ENCODE data around the gene KCNK5. TPM values are rescaled to one million over a fixed set of nuclear protein-coding genes. Genes with fewer than 3 reads are reported as not detected.

KCNK5 gene
- total RNA-seq, 1 donor from 2014 or later: 0.26 TPM

GRCh38 chr6:39263303-39264037 is 34.2 kb upstream of the KCNK5 start:
- H3K36me3 ChIP-seq (ENCODE audit: control insufficient read depth, insufficient read depth, low read length): no peaks in the 10 kb centered on the region
- H3K27me3 ChIP-seq (ENCODE audit: control insufficient read depth, insufficient read depth, low read length): peaks cover 5% of the 10 kb centered on the region
- TF ChIP-seq CTCF (IDR thresholded peaks at IDR 0.05; ENCODE audit: insufficient read depth, low read length, severe bottlenecking): no peak
- no peak for FAIRE-seq
- no peak overlapping the region for H3K4me3 ChIP-seq (ENCODE audit: low read depth, low read length)
- DNase-seq (ENCODE audit: low read depth): peak; percentile 26

GRCh38 chr6:39261751-39262150 is 32.5 kb upstream of the KCNK5 start:
- H3K27me3 ChIP-seq (ENCODE audit: control insufficient read depth, insufficient read depth, low read length): peaks cover 2% of the 10 kb centered on the region

GRCh38 chr6:39260953-39261352 is 31.7 kb upstream of the KCNK5 start:
- no peak overlapping the region for H3K4me3 ChIP-seq (ENCODE audit: low read depth, low read length)
- DNase-seq (ENCODE audit: low read depth): no peak
- H3K36me3 ChIP-seq (ENCODE audit: control insufficient read depth, insufficient read depth, low read length): no peaks in the 10 kb centered on the region
- H3K27me3 ChIP-seq (ENCODE audit: control insufficient read depth, insufficient read depth, low read length): peaks cover 2% of the 10 kb centered on the region
- no peak for TF ChIP-seq CTCF (IDR thresholded peaks at IDR 0.05; ENCODE audit: insufficient read depth, low read length, severe bottlenecking)
- FAIRE-seq: peak; percentile 85

More at GRCh38 chr6:39261751-39262150, 32.5 kb upstream of the KCNK5 start:
- no peak for TF ChIP-seq CTCF (IDR thresholded peaks at IDR 0.05; ENCODE audit: insufficient read depth, low read length, severe bottlenecking)
- Histone ChIP-seq H3K36me3 (ENCODE audit: control insufficient read depth, insufficient read depth, low read length) (no peaks in the 10 kb centered on the region), H3K4me3 (ENCODE audit: low read depth, low read length) (no peak overlapping the region)
- DNase-seq (ENCODE audit: low read depth) (no peak), FAIRE-seq (no peak)

GRCh38 chr6:39260456-39260855 is 31.2 kb upstream of the KCNK5 start:
- no peaks in the 10 kb centered on the region for H3K36me3 ChIP-seq (ENCODE audit: control insufficient read depth, insufficient read depth, low read length)
- H3K4me3 ChIP-seq (ENCODE audit: low read depth, low read length): no peak overlapping the region
- peaks cover 2% of the 10 kb centered on the region for H3K27me3 ChIP-seq (ENCODE audit: control insufficient read depth, insufficient read depth, low read length)
- DNase-seq (ENCODE audit: low read depth): peak; percentile 19
- FAIRE-seq: no peak
- no peak for TF ChIP-seq CTCF (IDR thresholded peaks at IDR 0.05; ENCODE audit: insufficient read depth, low read length, severe bottlenecking)

GRCh38 chr6:39256294-39256940 is 27.1 kb upstream of the KCNK5 start:
- FAIRE-seq: no peak
- no peak for DNase-seq (ENCODE audit: low read depth)
- no peaks in the 10 kb centered on the region for H3K36me3 ChIP-seq (ENCODE audit: control insufficient read depth, insufficient read depth, low read length)
- H3K4me3 ChIP-seq (ENCODE audit: low read depth, low read length): no peak overlapping the region
- no peak for TF ChIP-seq CTCF (IDR thresholded peaks at IDR 0.05; ENCODE audit: insufficient read depth, low read length, severe bottlenecking)
- H3K27me3 ChIP-seq (ENCODE audit: control insufficient read depth, insufficient read depth, low read length): no peaks in the 10 kb centered on the region
